ENCODE measurements around the gene TNFAIP1. TPM values are rescaled to one million over a fixed set of nuclear protein-coding genes. Genes with fewer than 3 reads are reported as not detected.
A peak's percentile ranks its signal among the peaks of the same experiment; 100 is the strongest.

TNFAIP1 gene
- total RNA-seq, 1 donor from 2014 or later, result 104 TPM

DNA sequence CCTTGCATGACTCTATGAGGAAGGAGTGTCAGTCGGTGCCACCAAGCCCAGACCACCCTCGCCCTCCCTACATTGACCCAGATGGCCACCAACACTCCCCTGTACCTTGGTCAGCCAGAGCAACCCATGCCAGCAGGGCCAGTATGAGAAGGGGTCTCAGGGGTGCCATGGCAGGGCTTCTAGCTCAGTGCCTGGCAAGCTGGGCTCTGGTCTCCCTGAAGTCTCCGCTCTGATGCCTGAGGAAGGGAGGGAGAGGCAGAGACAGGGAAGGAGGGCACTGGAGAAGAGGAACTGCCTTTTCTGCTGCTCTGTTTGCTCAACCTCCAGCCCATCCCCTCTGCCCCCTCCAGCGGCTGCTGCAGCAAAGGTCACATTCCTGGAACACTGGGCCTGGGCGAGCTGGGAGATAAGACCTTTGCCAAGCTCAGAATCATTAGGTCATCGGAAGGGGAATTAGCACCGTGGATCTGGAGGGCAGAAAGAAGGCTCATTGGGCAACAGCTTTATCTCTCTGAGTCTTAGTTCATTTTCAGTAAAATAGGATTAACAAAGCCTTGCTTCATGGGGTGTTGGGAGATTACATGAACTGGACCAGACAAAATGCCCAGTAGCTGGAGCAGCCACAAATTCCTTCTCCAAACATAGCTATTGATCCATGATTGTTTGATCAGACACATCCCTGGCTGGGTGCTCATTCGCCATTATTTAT, 34.6 kb downstream of the TNFAIP1 start, which contains the start of gene VTN:
Gene VTN, minus strand, starts transcription at position 273 of the 709 bp plus-strand sequence. Its CDS starts 104 bp downstream, at position 169.
- Mint-ChIP-seq H3K4me1 (ENCODE audit: unreplicated experiment) (peaks cover 6% of the 10 kb centered on the region), H3K27ac (ENCODE audit: unreplicated experiment) (no peak within 1 kb of the TSS), H3K27me3 (ENCODE audit: unreplicated experiment) (peaks cover 17% of the 10 kb centered on the region), H3K4me3 (ENCODE audit: unreplicated experiment) (peak within 1 kb of the TSS; percentile 88), H3K9me3 (ENCODE audit: unreplicated experiment) (no peaks in the 10 kb centered on the region), H3K36me3 (ENCODE audit: low read depth, unreplicated experiment) (no peaks in the 10 kb centered on the region)
- no peak for DNase-seq (ENCODE audit: low spot score)
- TF ChIP-seq, protein P1, sequence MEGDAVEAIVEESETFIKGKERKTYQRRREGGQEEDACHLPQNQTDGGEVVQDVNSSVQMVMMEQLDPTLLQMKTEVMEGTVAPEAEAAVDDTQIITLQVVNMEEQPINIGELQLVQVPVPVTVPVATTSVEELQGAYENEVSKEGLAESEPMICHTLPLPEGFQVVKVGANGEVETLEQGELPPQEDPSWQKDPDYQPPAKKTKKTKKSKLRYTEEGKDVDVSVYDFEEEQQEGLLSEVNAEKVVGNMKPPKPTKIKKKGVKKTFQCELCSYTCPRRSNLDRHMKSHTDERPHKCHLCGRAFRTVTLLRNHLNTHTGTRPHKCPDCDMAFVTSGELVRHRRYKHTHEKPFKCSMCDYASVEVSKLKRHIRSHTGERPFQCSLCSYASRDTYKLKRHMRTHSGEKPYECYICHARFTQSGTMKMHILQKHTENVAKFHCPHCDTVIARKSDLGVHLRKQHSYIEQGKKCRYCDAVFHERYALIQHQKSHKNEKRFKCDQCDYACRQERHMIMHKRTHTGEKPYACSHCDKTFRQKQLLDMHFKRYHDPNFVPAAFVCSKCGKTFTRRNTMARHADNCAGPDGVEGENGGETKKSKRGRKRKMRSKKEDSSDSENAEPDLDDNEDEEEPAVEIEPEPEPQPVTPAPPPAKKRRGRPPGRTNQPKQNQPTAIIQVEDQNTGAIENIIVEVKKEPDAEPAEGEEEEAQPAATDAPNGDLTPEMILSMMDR (IDR thresholded peaks at IDR 0.05; ENCODE audit: unreplicated experiment), result no peak

DNA sequence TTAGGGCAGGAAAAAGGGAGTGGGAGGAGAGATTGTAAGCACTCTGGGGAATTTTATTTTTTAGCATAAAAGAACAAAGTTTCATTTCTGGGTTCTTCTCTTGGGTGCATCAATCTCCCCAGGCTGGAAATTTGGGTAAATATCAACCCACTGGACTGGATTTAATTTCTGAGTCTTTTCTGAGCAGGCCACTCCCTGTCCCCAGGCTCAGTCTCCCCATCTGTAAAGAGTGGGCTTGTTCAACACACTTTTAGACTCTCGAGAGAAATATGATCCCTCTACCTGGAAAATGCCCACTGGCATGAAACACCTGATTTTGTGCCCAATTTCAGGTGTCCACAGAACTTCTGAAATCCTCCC, 35.2 kb downstream of the TNFAIP1 start:
- peaks cover 6% of the 10 kb centered on the region for H3K4me1 Mint-ChIP-seq (ENCODE audit: unreplicated experiment)
- H3K4me3 Mint-ChIP-seq (ENCODE audit: unreplicated experiment), result peak overlapping the region; percentile 88
- H3K27ac Mint-ChIP-seq (ENCODE audit: unreplicated experiment), result no peak overlapping the region
- peaks cover 17% of the 10 kb centered on the region for H3K27me3 Mint-ChIP-seq (ENCODE audit: unreplicated experiment)
- TF ChIP-seq, protein P1 (IDR thresholded peaks at IDR 0.05; ENCODE audit: unreplicated experiment), result no peak
- H3K9me3 Mint-ChIP-seq (ENCODE audit: unreplicated experiment), result no peaks in the 10 kb centered on the region
- DNase-seq (ENCODE audit: low spot score), result no peak
- no peaks in the 10 kb centered on the region for H3K36me3 Mint-ChIP-seq (ENCODE audit: low read depth, unreplicated experiment)

DNA sequence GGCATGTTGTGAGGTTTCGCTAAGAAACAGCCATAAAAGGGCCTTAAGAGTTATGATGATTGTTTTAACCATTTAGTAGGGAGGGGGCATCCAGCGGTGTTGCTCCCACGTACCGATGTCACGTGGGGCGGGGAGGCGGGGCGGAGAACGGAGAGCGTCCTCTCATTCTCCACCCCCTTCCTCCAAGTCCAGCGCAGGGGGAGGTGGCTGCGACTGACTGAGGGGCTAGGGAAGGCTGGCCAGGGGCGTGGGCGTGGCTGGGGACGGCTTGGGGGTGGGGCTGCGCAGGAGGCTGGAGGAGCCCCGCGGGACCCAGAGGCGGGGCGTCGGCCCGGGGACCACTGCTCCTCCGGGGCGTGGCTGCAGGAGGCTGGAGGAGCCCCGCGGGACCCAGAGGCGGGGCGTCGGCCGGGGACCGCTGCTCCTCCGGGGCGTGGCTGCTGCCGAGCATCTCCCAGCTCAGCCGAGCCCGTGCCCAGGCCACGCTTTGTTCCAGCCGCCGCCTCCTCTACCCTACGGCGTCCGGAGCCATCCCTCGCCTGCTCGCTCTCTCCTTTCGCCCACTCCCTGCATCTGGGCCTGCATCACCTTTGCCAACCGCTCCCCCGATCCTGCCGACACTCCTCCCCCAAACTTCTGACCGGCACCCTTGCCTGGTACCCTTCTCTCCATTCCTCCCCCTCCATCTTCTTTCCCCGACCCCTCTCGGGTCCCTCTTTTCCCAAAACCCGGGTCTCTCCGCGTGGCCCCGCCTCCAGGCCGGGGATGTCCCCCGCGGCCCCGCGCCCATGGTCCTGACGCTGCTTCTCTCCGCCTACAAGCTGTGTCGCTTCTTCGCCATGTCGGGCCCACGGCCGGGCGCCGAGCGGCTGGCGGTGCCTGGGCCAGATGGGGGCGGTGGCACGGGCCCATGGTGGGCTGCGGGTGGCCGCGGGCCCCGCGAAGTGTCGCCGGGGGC, 36.0 kb downstream of the TNFAIP1 start, which contains the start of gene SARM1:
Gene SARM1, plus strand, starts transcription at position 450 of the 958 bp plus-strand sequence. Its CDS starts 339 bp downstream, at position 789.
- Mint-ChIP-seq H3K27me3 (ENCODE audit: unreplicated experiment) (peaks cover 17% of the 10 kb centered on the region), H3K27ac (ENCODE audit: unreplicated experiment) (no peak within 1 kb of the TSS), H3K36me3 (ENCODE audit: low read depth, unreplicated experiment) (no peaks in the 10 kb centered on the region), H3K4me3 (ENCODE audit: unreplicated experiment) (peak within 1 kb of the TSS; percentile 88), H3K4me1 (ENCODE audit: unreplicated experiment) (peaks cover 6% of the 10 kb centered on the region), H3K9me3 (ENCODE audit: unreplicated experiment) (no peaks in the 10 kb centered on the region)
- TF ChIP-seq, protein P1 (IDR thresholded peaks at IDR 0.05; ENCODE audit: unreplicated experiment), result no peak
- DNase-seq (ENCODE audit: low spot score), result peak; percentile 78

DNA sequence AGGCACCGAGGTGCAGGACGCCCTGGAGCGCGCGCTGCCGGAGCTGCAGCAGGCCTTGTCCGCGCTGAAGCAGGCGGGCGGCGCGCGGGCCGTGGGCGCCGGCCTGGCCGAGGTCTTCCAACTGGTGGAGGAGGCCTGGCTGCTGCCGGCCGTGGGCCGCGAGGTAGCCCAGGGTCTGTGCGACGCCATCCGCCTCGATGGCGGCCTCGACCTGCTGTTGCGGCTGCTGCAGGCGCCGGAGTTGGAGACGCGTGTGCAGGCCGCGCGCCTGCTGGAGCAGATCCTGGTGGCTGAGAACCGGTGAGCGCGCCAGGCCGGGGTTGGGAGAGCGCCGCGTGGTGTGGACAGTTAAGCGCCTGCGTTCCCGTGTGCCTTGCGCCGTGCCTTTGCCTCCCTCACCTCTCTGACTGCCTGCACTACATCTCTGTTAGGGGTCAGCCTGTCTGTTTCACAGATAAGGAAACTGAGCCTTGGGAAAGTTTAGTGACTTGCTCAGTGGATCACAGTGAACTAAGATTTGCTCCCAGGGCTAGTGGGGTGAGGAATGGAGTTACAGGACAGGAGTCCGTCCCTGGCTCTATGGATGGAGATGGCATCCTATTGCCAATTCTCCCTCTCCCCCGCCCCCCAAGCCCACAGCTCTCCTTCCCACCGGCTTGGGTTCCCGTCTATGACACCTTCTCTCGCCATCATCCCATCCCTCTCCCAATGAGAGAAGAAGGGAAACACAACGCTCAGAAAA, 36.8 kb downstream of the TNFAIP1 start:
- Mint-ChIP-seq H3K4me3 (ENCODE audit: unreplicated experiment) (peak overlapping the region; percentile 79), H3K27ac (ENCODE audit: unreplicated experiment) (no peak overlapping the region), H3K36me3 (ENCODE audit: low read depth, unreplicated experiment) (no peaks in the 10 kb centered on the region), H3K4me1 (ENCODE audit: unreplicated experiment) (peaks cover 6% of the 10 kb centered on the region), H3K9me3 (ENCODE audit: unreplicated experiment) (no peaks in the 10 kb centered on the region), H3K27me3 (ENCODE audit: unreplicated experiment) (peaks cover 17% of the 10 kb centered on the region)
- TF ChIP-seq, protein P1 (IDR thresholded peaks at IDR 0.05; ENCODE audit: unreplicated experiment), result no peak
- DNase-seq (ENCODE audit: low spot score), result no peak

All from endothelial cell (in vitro differentiated cells).